ENCODE measurements around the gene SERTAD3. TPM values are rescaled to one million over a fixed set of nuclear protein-coding genes. Genes with fewer than 3 reads are reported as not detected.

SERTAD3 gene
- total RNA-seq, 1 donor from 2014 or later, result 15.3 TPM

- TF ChIP-seq CTCF (IDR thresholded peaks at IDR 0.05) (no peak), EZH2phosphoT487 (IDR thresholded peaks at IDR 0.05) (no peak), EZH2 (IDR thresholded peaks at IDR 0.05) (no peak)
- no peak overlapping the region for H3K4me3 ChIP-seq
- no peaks in the 10 kb centered on the region for H3K9me3 ChIP-seq (ENCODE audit: low read depth)
- peaks cover 10% of the 10 kb centered on the region for H3K27me3 Mint-ChIP-seq (ENCODE audit: insufficient read depth, low read depth)
- peaks cover 20% of the 10 kb centered on the region for H3K27me3 ChIP-seq
- H3K4me2 ChIP-seq, result no peak overlapping the region
- no peak overlapping the region for H3K4me3 Mint-ChIP-seq
- peaks cover 7% of the 10 kb centered on the region for H4K20me1 ChIP-seq (ENCODE audit: low read depth)
- peaks cover 19% of the 10 kb centered on the region for H3K4me1 Mint-ChIP-seq
- H3F3A ChIP-seq (ENCODE audit: low read depth), result peaks cover 16% of the 10 kb centered on the region
- H3K27ac ChIP-seq, result no peak overlapping the region
- no peaks in the 10 kb centered on the region for H3K36me3 ChIP-seq
- DNase-seq (ENCODE audit: low spot score), result no peak
- no peaks in the 10 kb centered on the region for H3K36me3 Mint-ChIP-seq
- no peaks in the 10 kb centered on the region for H3K79me2 ChIP-seq (ENCODE audit: low read depth)
- no peaks in the 10 kb centered on the region for H3K4me1 ChIP-seq
- H3K9me3 Mint-ChIP-seq, result peaks cover 4% of the 10 kb centered on the region
- H2AFZ ChIP-seq (replicated peaks), result no peak overlapping the region
- H3K9ac ChIP-seq, result no peak overlapping the region
- H3K27ac Mint-ChIP-seq, result no peak overlapping the region
Observed at GRCh38 chr19:40461669-40462221, 17.6 kb upstream of the SERTAD3 start.

- H3K27me3 Mint-ChIP-seq (ENCODE audit: insufficient read depth, low read depth), result no peaks in the 10 kb centered on the region
- H4K20me1 ChIP-seq (ENCODE audit: low read depth), result no peaks in the 10 kb centered on the region
- H3K27ac ChIP-seq, result no peak overlapping the region
- H3K27ac Mint-ChIP-seq, result no peak overlapping the region
- peaks cover 8% of the 10 kb centered on the region for H3F3A ChIP-seq (ENCODE audit: low read depth)
- H2AFZ ChIP-seq (replicated peaks), result no peak overlapping the region
- H3K9me3 ChIP-seq (ENCODE audit: low read depth), result no peaks in the 10 kb centered on the region
- H3K4me3 Mint-ChIP-seq, result no peak overlapping the region
- no peak for DNase-seq (ENCODE audit: low spot score)
- H3K9me3 Mint-ChIP-seq, result no peaks in the 10 kb centered on the region
- H3K4me1 ChIP-seq, result no peaks in the 10 kb centered on the region
- no peaks in the 10 kb centered on the region for H3K36me3 Mint-ChIP-seq
- no peak for TF ChIP-seq EZH2 (IDR thresholded peaks at IDR 0.05)
- TF ChIP-seq CTCF (IDR thresholded peaks at IDR 0.05), result no peak
- no peak for TF ChIP-seq EZH2phosphoT487 (IDR thresholded peaks at IDR 0.05)
- no peak overlapping the region for H3K4me2 ChIP-seq
- H3K36me3 ChIP-seq, result no peaks in the 10 kb centered on the region
- H3K9ac ChIP-seq, result no peak overlapping the region
- H3K4me1 Mint-ChIP-seq, result peaks cover 10% of the 10 kb centered on the region
- H3K79me2 ChIP-seq (ENCODE audit: low read depth), result no peaks in the 10 kb centered on the region
- peaks cover 8% of the 10 kb centered on the region for H3K27me3 ChIP-seq
- no peak overlapping the region for H3K4me3 ChIP-seq
Observed at GRCh38 chr19:40460185-40460584, 16.1 kb upstream of the SERTAD3 start.

GRCh38 chr19:40458597-40458974 lies 14.5 kb upstream of the SERTAD3 start:
- H3K4me2 ChIP-seq, result no peak overlapping the region

More at GRCh38 chr19:40458597-40458974, 14.5 kb upstream of the SERTAD3 start:
- no peaks in the 10 kb centered on the region for H4K20me1 ChIP-seq (ENCODE audit: low read depth)
- DNase-seq (ENCODE audit: low spot score), result no peak
- no peak overlapping the region for H3K9ac ChIP-seq
- H2AFZ ChIP-seq (replicated peaks), result no peak overlapping the region
- H3K4me3 ChIP-seq, result no peak overlapping the region
- no peak overlapping the region for H3K27ac ChIP-seq
- TF ChIP-seq EZH2phosphoT487 (IDR thresholded peaks at IDR 0.05) (no peak), EZH2 (IDR thresholded peaks at IDR 0.05) (no peak), CTCF (IDR thresholded peaks at IDR 0.05) (no peak)
- H3K36me3 Mint-ChIP-seq, result no peaks in the 10 kb centered on the region
- H3K79me2 ChIP-seq (ENCODE audit: low read depth), result no peaks in the 10 kb centered on the region
- no peaks in the 10 kb centered on the region for H3K27me3 ChIP-seq
- H3K27me3 Mint-ChIP-seq (ENCODE audit: insufficient read depth, low read depth), result peaks cover 2% of the 10 kb centered on the region
- H3K9me3 Mint-ChIP-seq, result no peaks in the 10 kb centered on the region
- H3K9me3 ChIP-seq (ENCODE audit: low read depth), result no peaks in the 10 kb centered on the region
- H3K27ac Mint-ChIP-seq, result no peak overlapping the region
- H3K36me3 ChIP-seq, result no peaks in the 10 kb centered on the region
- no peaks in the 10 kb centered on the region for H3K4me1 ChIP-seq
- H3K4me1 Mint-ChIP-seq, result peaks cover 2% of the 10 kb centered on the region
- no peaks in the 10 kb centered on the region for H3F3A ChIP-seq (ENCODE audit: low read depth)
- no peak overlapping the region for H3K4me3 Mint-ChIP-seq
